Breast epithelium (tissue), 4 donors: ENCODE results near the gene SFMBT1. TPM values are rescaled to one million over a fixed set of nuclear protein-coding genes. Genes with fewer than 3 reads are reported as not detected.
A peak's percentile ranks its signal among the peaks of the same experiment; 100 is the strongest.

Experiments used
- DNase-seq, 2 donors: peaks; one replicate each; pipeline ENCODE4 v3.0.0-alpha.2; 2019; ENCODE audit warnings: low spot score in 2 of 2
- H3K27ac ChIP-seq, 2 donors: fragments of 200-600 bp; sonication (generic) in 1 of 2; one replicate each; pipeline ENCODE4 v1.5.1; 2016 to 2019; ENCODE audit warnings: mild to moderate bottlenecking in 1 of 2
- H3K27me3 ChIP-seq, 2 donors: fragments of 200-600 bp; sonication (generic) in 1 of 2; one replicate each; pipeline versions ENCODE4 v1.5.1 to v1.6.0; 2017 to 2019; ENCODE audit warnings: control low read depth in 1 of 2, mild to moderate bottlenecking in 1 of 2
- H3K36me3 ChIP-seq: fragments of 200-600 bp; one replicate; pipeline ENCODE4 v1.5.1; 2019
- H3K4me1 ChIP-seq, 2 donors: fragments of 200-600 bp; sonication (generic); one replicate each; pipeline ENCODE4 v1.5.1; 2016 to 2019; ENCODE audit warnings: control low read depth in 1 of 2
- H3K4me3 ChIP-seq, 3 donors: fragments of 200-600 bp; sonication (generic); 1 replicate in 2 of 3; 2 replicates in 1 of 3; pipeline ENCODE4 v1.5.1; 2016 to 2019; ENCODE audit warnings: mild to moderate bottlenecking in 3 of 3, moderate library complexity in 2 of 3
- H3K9me3 ChIP-seq, 2 donors: fragments of 200-600 bp; sonication (generic) in 1 of 2; one replicate each; pipeline ENCODE4 v1.5.1; 2016 to 2019; ENCODE audit warnings: control low read depth in 1 of 2
- POLR2A ChIP-seq: fragments of 450-650 bp; IDR thresholded peaks from one replicate; pipeline ENCODE4 v1.6.1; 2016; ENCODE audit warnings: antibody characterized with exemption, mild to moderate bottlenecking, moderate library complexity
- POLR2AphosphoS5 ChIP-seq, 3 donors: sonication (generic); formaldehyde crosslinking; IDR thresholded peaks; one replicate each; pipeline ENCODE4 v1.6.1; 2017; ENCODE audit warnings: antibody characterized with exemption in 3 of 3
- intact Hi-C: fragments of 100-400 bp; cut with DNase I; formaldehyde crosslinking; loops from one replicate; pipeline ENCODE4 v1.15.1; 2023; ENCODE audit warnings: low total_unique reads
- total RNA-seq, 3 donors: library from RNA; depleted of rRNA; stranded (reverse); fragments of >200 nt; gene quantifications; one replicate each; pipeline ENCODE4 v1.1.0, GENCODE V29; 2016
- TF ChIP-seq, protein P1 (sequence below), 3 donors: fragments of 450-650 bp; IDR thresholded peaks; one replicate each; pipeline ENCODE4 v1.5.1; 2016 to 2017; ENCODE audit warnings: antibody characterized with exemption in 3 of 3, mild to moderate bottlenecking in 3 of 3, moderate library complexity in 3 of 3

Gene SFMBT1
- total RNA-seq, 3 donors from 2014 or later = 17.9 to 35.1 (median 30.2) TPM

DNA sequence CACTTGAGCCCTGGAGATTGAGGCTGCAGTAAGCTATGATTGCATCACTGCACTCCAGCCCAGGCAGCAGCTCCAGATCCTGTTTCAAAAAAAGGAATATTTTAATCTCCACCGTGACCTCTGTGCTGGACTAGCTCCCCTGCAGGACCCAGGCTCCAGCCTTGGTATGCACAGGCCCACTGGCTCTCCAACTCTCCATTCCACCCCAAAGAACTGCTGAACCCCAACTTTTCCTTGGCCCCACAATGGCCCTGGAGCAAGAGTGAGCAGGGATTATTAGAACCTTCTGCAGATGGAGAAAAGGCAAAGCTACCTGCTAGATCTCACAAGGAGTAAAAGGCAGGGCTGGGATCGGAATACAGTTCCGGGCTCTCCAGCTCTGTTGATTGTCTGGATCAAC lies 32.8 kb upstream of the SFMBT1 start:
- Histone ChIP-seq H3K27ac (no peak overlapping the region), H3K4me1 (no peaks in the 10 kb centered on the region), H3K36me3 (no peaks in the 10 kb centered on the region), H3K4me3 (no peak overlapping the region), H3K27me3 (no peaks in the 10 kb centered on the region), H3K9me3 (no peaks in the 10 kb centered on the region)
- intact Hi-C loops = no loop called here
- TF ChIP-seq POLR2AphosphoS5 (IDR thresholded peaks at IDR 0.05) (no peak), POLR2A (no peak)
- TF ChIP-seq, protein P1, sequence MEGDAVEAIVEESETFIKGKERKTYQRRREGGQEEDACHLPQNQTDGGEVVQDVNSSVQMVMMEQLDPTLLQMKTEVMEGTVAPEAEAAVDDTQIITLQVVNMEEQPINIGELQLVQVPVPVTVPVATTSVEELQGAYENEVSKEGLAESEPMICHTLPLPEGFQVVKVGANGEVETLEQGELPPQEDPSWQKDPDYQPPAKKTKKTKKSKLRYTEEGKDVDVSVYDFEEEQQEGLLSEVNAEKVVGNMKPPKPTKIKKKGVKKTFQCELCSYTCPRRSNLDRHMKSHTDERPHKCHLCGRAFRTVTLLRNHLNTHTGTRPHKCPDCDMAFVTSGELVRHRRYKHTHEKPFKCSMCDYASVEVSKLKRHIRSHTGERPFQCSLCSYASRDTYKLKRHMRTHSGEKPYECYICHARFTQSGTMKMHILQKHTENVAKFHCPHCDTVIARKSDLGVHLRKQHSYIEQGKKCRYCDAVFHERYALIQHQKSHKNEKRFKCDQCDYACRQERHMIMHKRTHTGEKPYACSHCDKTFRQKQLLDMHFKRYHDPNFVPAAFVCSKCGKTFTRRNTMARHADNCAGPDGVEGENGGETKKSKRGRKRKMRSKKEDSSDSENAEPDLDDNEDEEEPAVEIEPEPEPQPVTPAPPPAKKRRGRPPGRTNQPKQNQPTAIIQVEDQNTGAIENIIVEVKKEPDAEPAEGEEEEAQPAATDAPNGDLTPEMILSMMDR (IDR thresholded peaks at IDR 0.05) = no peak
- DNase-seq = peak in 1 of 2 donors; percentile 30

DNA sequence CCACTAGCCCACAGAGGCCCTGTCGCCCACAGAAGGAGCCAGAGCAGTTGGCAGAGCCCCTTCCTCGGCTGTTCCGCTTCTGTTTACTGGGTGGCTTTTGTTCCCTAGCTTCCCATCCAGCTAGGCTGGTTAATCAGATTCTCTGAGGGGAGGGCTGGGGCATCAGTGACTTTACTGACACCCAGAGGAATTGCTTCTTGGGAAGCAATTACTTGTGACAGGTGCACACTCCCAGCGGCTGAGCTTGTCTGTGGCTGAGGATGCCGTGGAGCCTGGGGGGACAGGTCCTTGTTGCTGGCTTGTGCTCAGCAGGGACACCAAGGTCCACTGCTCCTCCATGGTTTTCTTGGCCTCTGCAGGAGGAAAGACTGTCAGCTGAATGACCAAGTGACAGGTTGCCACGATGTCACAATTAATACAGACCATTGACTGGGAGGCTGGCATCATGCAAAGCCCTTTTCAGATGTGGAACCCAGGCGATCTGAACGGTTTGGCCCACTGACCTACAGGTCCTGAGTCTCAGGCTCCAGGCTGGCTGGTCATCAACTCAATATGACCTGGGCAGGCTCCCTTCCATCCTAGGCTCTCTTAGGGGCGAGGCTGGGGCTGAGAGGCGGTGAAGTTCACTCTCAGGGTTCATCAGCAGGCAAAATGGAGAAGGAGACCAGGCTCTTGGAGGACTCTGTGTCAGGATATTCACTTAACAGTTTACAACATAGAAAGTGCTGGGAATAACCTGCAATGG lies 31.8 kb upstream of the SFMBT1 start:
- Histone ChIP-seq H3K9me3 (no peaks in the 10 kb centered on the region), H3K36me3 (no peaks in the 10 kb centered on the region), H3K27ac (no peak overlapping the region), H3K4me3 (no peak overlapping the region), H3K4me1 (no peaks in the 10 kb centered on the region), H3K27me3 (no peaks in the 10 kb centered on the region)
- peak in 1 of 2 donors; percentile 27 for DNase-seq
- TF ChIP-seq POLR2AphosphoS5 (IDR thresholded peaks at IDR 0.05) (no peak), POLR2A (no peak)
- TF ChIP-seq, protein P1 (IDR thresholded peaks at IDR 0.05) = no peak
- intact Hi-C loops = no loop called here

DNA sequence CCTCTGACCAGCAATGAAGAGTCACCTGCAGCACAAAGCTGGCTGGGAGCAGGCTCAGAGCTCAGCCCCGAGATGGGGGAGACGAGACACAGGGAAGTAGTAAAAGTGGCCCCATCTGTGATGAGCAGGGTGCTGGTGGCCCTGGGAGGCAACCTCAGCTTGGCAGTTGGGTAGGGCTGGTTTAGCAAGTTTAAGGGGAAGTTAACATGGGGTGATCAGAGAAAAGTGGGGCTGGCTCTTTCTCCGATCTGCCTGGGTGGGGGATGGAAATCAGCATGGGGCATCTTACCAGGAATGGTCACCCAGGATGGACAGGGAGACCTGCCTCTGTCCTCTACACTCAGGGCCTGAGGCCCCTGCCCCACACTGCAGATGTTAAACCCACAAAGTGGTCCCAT lies 29.9 kb upstream of the SFMBT1 start:
- peak in 1 of 2 donors; percentile 19 for DNase-seq
- TF ChIP-seq POLR2AphosphoS5 (IDR thresholded peaks at IDR 0.05) (no peak), POLR2A (no peak)
- TF ChIP-seq, protein P1 (IDR thresholded peaks at IDR 0.05) = no peak
- H3K27ac ChIP-seq = no peak overlapping the region
- intact Hi-C loops = no loop called here
- no peaks in the 10 kb centered on the region for H3K27me3 ChIP-seq
- H3K36me3 ChIP-seq = no peaks in the 10 kb centered on the region
- H3K4me3 ChIP-seq = no peak overlapping the region
- peaks cover 0 to 7% of the 10 kb centered on the region in 2 donors for H3K4me1 ChIP-seq
- H3K9me3 ChIP-seq = no peaks in the 10 kb centered on the region

DNA sequence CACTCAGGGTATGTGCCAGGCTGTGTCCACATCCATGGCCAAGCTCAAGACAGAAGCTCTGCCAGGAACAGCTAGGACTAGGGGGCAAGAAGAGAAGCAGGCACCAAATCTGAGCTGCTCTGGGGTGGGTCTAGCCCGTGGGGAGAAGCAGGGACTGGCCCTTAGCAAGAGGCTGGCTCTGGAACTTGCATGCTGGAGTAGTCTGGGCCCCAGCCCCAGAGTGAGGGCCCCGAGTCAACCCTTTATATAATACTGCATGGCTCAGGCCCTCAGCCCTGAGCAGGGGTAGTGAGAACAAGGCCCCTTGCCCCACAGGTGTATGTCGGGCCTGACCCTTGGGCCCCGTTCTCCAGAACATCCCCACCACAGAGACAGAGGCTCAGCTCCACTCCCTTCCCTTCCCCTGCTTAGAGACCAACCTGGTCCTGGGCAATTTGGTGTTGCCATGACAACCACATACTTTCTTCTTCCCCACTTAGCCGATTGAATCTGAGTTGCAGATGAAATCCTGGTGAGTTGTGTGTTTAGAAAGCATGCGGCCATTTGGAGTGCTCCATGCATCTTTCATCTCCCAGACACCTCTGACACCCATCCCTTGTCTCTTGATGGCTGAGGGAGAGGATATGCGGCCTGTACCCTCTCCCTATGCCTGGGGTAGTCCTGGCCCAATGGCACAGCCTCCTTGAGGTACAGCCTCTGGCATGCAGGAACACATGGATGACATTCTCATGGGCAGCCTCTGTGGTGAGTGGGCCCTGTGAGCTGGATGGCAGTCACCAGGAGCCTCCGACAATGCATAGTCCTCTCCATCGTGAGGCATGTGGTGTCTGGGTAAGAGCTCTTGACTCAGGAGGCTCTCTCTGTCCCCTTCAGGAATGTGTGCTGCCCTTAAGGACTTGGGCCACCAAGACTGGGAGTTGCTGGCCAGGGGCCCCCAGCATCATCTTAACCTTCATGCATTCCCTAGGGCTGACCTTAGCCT lies 29.2 kb upstream of the SFMBT1 start:
- Histone ChIP-seq H3K4me3 (no peak overlapping the region), H3K27ac (no peak overlapping the region), H3K27me3 (no peaks in the 10 kb centered on the region), H3K4me1 (peaks cover 0 to 7% of the 10 kb centered on the region in 2 donors), H3K9me3 (no peaks in the 10 kb centered on the region), H3K36me3 (no peaks in the 10 kb centered on the region)
- DNase-seq = peak in 1 of 2 donors; percentile 28
- intact Hi-C loops = no loop called here
- TF ChIP-seq, protein P1 (IDR thresholded peaks at IDR 0.05) = no peak
- TF ChIP-seq POLR2A (no peak), POLR2AphosphoS5 (IDR thresholded peaks at IDR 0.05) (no peak)

DNA sequence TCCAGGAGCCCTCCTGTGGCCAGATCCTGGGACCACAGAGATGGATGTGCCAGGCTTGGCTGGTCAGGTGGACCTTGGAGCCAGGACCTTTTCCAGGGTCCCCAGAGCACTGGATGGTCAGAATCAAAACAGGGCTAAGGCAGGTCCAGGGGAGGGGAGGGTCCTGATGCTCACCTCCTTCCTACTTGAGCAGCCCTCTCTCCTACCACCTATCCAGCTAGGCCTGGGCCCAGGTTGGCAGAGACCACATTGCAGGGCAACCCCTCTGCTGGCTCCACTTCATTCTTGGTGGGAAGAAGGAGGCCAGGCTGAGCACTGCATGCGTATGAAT lies 28.5 kb upstream of the SFMBT1 start:
- H3K36me3 ChIP-seq = no peaks in the 10 kb centered on the region
- no peaks in the 10 kb centered on the region for H3K27me3 ChIP-seq
- no peak overlapping the region for H3K27ac ChIP-seq
- TF ChIP-seq POLR2AphosphoS5 (IDR thresholded peaks at IDR 0.05) (no peak), POLR2A (no peak)
- TF ChIP-seq, protein P1 (IDR thresholded peaks at IDR 0.05) = no peak
- H3K4me3 ChIP-seq = no peak overlapping the region
- DNase-seq = peak in 1 of 2 donors; percentile 40
- peaks cover 0 to 7% of the 10 kb centered on the region in 2 donors for H3K4me1 ChIP-seq
- no peaks in the 10 kb centered on the region for H3K9me3 ChIP-seq
- intact Hi-C loops = no loop called here
